Subcutaneous abdominal adipose tissue (tissue), 5 donors: ENCODE data around the gene GPR161.
"Not testable (repeated sequence)": the region's sequence is repeated elsewhere in the genome, so short reads cannot be mapped to it uniquely, and the experiment has no call there.

Experiments
- H3K27ac ChIP-seq: one replicate; pipeline ENCODE4 v1.7.0; 2013; ENCODE audit warnings: low read depth, mild to moderate bottlenecking, inconsistent platforms, low read length, moderate library complexity
- H3K27me3 ChIP-seq, 5 donors: one replicate each; pipeline ENCODE4 v1.7.0; 2013; ENCODE audit warnings: low read length in 5 of 5, inconsistent platforms in 1 of 5; ENCODE audit not compliant: control insufficient read depth in 5 of 5, insufficient read depth in 4 of 5
- H3K36me3 ChIP-seq, 5 donors: one replicate each; pipeline ENCODE4 v1.7.0; 2013; ENCODE audit warnings: low read length in 5 of 5; ENCODE audit not compliant: control insufficient read depth in 5 of 5, insufficient read depth in 5 of 5
- H3K4me1 ChIP-seq, 5 donors: one replicate each; pipeline ENCODE4 v1.7.0; 2013; ENCODE audit warnings: low read length in 5 of 5, mild to moderate bottlenecking in 3 of 5, moderate library complexity in 1 of 5; ENCODE audit not compliant: control insufficient read depth in 5 of 5, insufficient read depth in 5 of 5
- H3K4me3 ChIP-seq, 5 donors: one replicate each; pipeline ENCODE4 v1.7.0; 2013; ENCODE audit warnings: low read length in 5 of 5, low read depth in 1 of 5
- H3K9ac ChIP-seq, 5 donors: one replicate each; pipeline ENCODE4 v1.7.0; 2013; ENCODE audit warnings: low read length in 5 of 5, mild to moderate bottlenecking in 4 of 5, moderate library complexity in 3 of 5
- H3K9me3 ChIP-seq, 5 donors: one replicate each; pipeline ENCODE4 v1.7.0; 2013; ENCODE audit warnings: low read length in 5 of 5; ENCODE audit not compliant: control insufficient read depth in 5 of 5
- donor health status: healthy.
- donor health status: healthy.
- donor health status: healthy.
- donor health status: healthy.
- donor health status: healthy.

GPR161 gene

GRCh38 chr1:168136709-168137514 lies at the start of gene GPR161:
Gene GPR161 (minus strand): TSS chr1:168136930. CDS start chr1:168104850, 32,080 bp downstream.
- Histone ChIP-seq H3K27me3 (peaks cover 0 to 22% (median 17%) of the 10 kb centered on the region in 5 donors), H3K4me1 (peaks cover 0 to 27% (median 20%) of the 10 kb centered on the region in 5 donors), H3K36me3 (no peaks in the 10 kb centered on the region), H3K27ac (peak within 1 kb of the TSS; percentile 58), H3K9ac (peak within 1 kb of the TSS; percentile 43 to 77 (median 73)), H3K9me3 (no peaks in the 10 kb centered on the region), H3K4me3 (peak within 1 kb of the TSS; percentile 72 to 84 (median 76))

GRCh38 chr1:168181063-168181720 lies 44.5 kb upstream of the GPR161 start:
- not testable (repeated sequence) for H3K27ac ChIP-seq, H3K9ac ChIP-seq, H3K27me3 ChIP-seq

GRCh38 chr1:168180148-168180524 lies 43.4 kb upstream of the GPR161 start:
- Histone ChIP-seq H3K4me3 (peak overlapping the region; percentile 64 to 97 (median 91)), H3K9ac (peak overlapping the region; percentile 1 to 94 (median 87)), H3K27ac (peak overlapping the region; percentile 93), H3K27me3 (no peaks in the 10 kb centered on the region), H3K4me1 (peaks cover 0 to 15% (median 10%) of the 10 kb centered on the region in 5 donors), H3K36me3 (peaks cover 0 to 3% (median 0%) of the 10 kb centered on the region in 5 donors), H3K9me3 (no peaks in the 10 kb centered on the region)

More at GRCh38 chr1:168181063-168181720, 44.5 kb upstream of the GPR161 start:
- not testable (repeated sequence) for H3K4me3 ChIP-seq, H3K9me3 ChIP-seq, H3K36me3 ChIP-seq
- H3K4me1 ChIP-seq = peaks cover 0 to 15% (median 10%) of the 10 kb centered on the region in 5 donors

GRCh38 chr1:168179438-168180147 lies 42.9 kb upstream of the GPR161 start:
- no peaks in the 10 kb centered on the region for H3K27me3 ChIP-seq
- no peaks in the 10 kb centered on the region for H3K36me3 ChIP-seq
- peak overlapping the region; percentile 81 to 94 (median 87) for H3K9ac ChIP-seq
- peak overlapping the region; percentile 64 to 97 (median 91) for H3K4me3 ChIP-seq
- peaks cover 0 to 15% (median 10%) of the 10 kb centered on the region in 5 donors for H3K4me1 ChIP-seq
- H3K9me3 ChIP-seq = no peaks in the 10 kb centered on the region
- H3K27ac ChIP-seq = peak overlapping the region; percentile 93

GRCh38 chr1:168178638-168179437 lies 42.1 kb upstream of the GPR161 start, which contains the start of gene TIPRL:
Gene TIPRL (plus strand): TSS chr1:168178962. CDS start chr1:168179078, 116 bp downstream.
- Histone ChIP-seq H3K27ac (peak within 1 kb of the TSS; percentile 93), H3K36me3 (no peaks in the 10 kb centered on the region), H3K27me3 (no peaks in the 10 kb centered on the region), H3K4me1 (peaks cover 0 to 15% (median 10%) of the 10 kb centered on the region in 5 donors), H3K9ac (peak within 1 kb of the TSS; percentile 81 to 94 (median 87)), H3K9me3 (no peaks in the 10 kb centered on the region), H3K4me3 (peak within 1 kb of the TSS; percentile 64 to 97 (median 91))

- Histone ChIP-seq H3K27me3 (no peaks in the 10 kb centered on the region), H3K4me1 (peaks cover 0 to 15% (median 10%) of the 10 kb centered on the region in 5 donors), H3K9ac (peak overlapping the region in 2 of 5 donors; percentile 36 to 83), H3K4me3 (peak overlapping the region; percentile 14 to 94 (median 88)), H3K36me3 (no peaks in the 10 kb centered on the region), H3K9me3 (no peaks in the 10 kb centered on the region), H3K27ac (peak overlapping the region; percentile 93)
These were observed 41.5 kb upstream of the GPR161 start for GRCh38 chr1:168178227-168178637.

- Histone ChIP-seq H3K9me3 (no peaks in the 10 kb centered on the region), H3K27ac (no peak overlapping the region), H3K4me1 (no peaks in the 10 kb centered on the region), H3K27me3 (no peaks in the 10 kb centered on the region), H3K4me3 (no peak overlapping the region), H3K9ac (no peak overlapping the region), H3K36me3 (no peaks in the 10 kb centered on the region)
These were observed 35.7 kb upstream of the GPR161 start for GRCh38 chr1:168172250-168172915.

- Histone ChIP-seq H3K36me3 (no peaks in the 10 kb centered on the region), H3K9me3 (no peaks in the 10 kb centered on the region), H3K27me3 (no peaks in the 10 kb centered on the region), H3K4me3 (no peak overlapping the region), H3K27ac (no peak overlapping the region), H3K4me1 (no peaks in the 10 kb centered on the region), H3K9ac (no peak overlapping the region)
These were observed 34.1 kb upstream of the GPR161 start for GRCh38 chr1:168170564-168171508.
